ENCODE results near the gene TASL. TPM values are rescaled to one million over a fixed set of nuclear protein-coding genes. Genes with fewer than 3 reads are reported as not detected.

Gene TASL
- total RNA-seq, 2 donors from 2014 or later, result 0.59 TPM; not detected in 1

GRCh38 chrX:30521440-30522182 lies 56.0 kb downstream of the TASL start:
- no peak for DNase-seq (ENCODE audit: low spot score)
- no peak for TF ChIP-seq CTCF (IDR thresholded peaks at IDR 0.05)

GRCh38 chrX:30513284-30513683 lies 64.3 kb downstream of the TASL start:
- Histone ChIP-seq H3K4me3 (no peak overlapping the region), H3K27ac (no peak overlapping the region), H3K27me3 (no peaks in the 10 kb centered on the region), H3K4me1 (no peaks in the 10 kb centered on the region), H3K9me3 (no peaks in the 10 kb centered on the region), H3K36me3 (no peaks in the 10 kb centered on the region)
- TF ChIP-seq CTCF (IDR thresholded peaks at IDR 0.05), result peak in 1 of 2 donors; percentile 41
- no peak for DNase-seq (ENCODE audit: low spot score)

More at GRCh38 chrX:30521440-30522182, 56.0 kb downstream of the TASL start:
- no peaks in the 10 kb centered on the region for H3K9me3 ChIP-seq
- H3K27me3 ChIP-seq, result no peaks in the 10 kb centered on the region
- H3K4me3 ChIP-seq, result no peak overlapping the region
- no peaks in the 10 kb centered on the region for H3K4me1 ChIP-seq
- no peak overlapping the region for H3K27ac ChIP-seq
- H3K36me3 ChIP-seq, result no peaks in the 10 kb centered on the region

Other genes with a start within 250 kb of the TASL start
- gene GK, start 75.7 kb upstream of the TASL start, total RNA-seq, result 1 to 10 TPM; 1.8 to 5.7 TPM

Data from right atrium auricular region (tissue), 2 donors.